Measurements from ENCODE around the gene ZNF28. TPM values are rescaled to one million over a fixed set of nuclear protein-coding genes. Genes with fewer than 3 reads are reported as not detected.
"Not testable (repeated sequence)": the region's sequence is repeated elsewhere in the genome, so short reads cannot be mapped to it uniquely, and the experiment has no call there.

ZNF28 gene
- total RNA-seq = 11.3 and 18.6 TPM in 2 replicates

GRCh38 chr19:52821204-52821960 is at the start of gene ZNF28:
ZNF28 (minus strand) TSS chr19:52821633; CDS start chr19:52817958, 3,675 bp downstream.
- H3K4me3 ChIP-seq (ENCODE audit: low read depth, low read length) = peak within 1 kb of the TSS; percentile 75
- DNase-seq (ENCODE audit: low read depth) = peak; percentile 29

DNA sequence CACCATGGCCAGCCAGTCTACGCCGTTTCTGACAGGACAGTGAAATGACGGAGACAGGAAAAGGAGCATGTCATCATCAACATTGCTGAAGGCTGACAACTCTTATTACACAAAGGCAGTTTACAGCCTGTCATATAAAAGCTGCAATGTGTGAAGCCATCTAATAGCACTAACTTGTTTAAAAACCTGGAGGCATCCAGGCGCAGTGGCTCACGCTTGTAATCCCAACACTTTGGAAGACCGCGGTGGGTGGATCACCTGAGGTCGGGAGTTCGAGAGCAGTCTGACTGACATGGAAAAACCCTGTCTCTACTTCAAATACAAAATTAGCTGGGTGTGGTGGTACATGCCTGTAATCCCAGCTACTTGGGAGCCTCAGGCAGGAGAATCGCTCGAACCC is 46.6 kb upstream of the ZNF28 start:
- not testable (repeated sequence) for H3K4me3 ChIP-seq (ENCODE audit: low read depth, low read length); DNase-seq (ENCODE audit: low read depth)

DNA sequence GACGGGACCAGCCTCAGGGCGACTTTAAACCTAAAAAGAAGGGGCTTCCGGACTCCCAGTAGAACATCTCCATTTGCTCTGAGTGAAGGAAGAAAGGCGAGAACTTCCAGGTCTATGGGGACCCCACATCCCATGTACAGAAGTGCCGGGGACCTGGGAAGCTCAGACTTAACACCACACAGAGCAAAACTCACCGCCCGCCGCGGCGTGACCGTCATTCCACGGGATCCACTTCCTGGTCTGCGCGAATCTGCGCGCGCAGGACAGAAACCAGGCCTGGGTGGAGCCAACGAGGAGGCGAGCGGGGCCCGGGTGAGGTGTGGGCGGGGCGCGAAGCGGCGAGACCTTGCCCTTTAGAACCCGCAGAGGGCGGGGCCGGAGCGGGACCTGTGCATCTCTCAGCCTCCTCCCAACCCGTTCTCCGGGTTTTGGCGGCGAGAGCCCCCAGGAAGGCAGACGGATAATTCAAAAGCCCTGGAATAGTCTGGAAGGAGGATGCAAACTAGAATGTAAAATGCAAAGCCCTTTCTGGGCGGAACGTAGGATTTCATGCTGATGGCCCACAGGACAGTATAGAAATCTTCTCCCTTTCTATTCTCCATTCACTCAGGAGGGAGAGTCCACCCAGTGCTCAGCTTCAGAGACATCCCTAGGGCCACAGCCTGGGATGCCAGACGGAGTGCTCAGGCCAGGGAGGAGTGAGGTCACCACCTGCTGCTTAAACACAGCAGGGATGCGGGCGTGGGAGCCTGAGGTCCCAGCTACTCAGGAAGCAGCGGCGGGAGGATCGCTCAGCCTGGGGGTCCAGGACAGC is 36.2 kb upstream of the ZNF28 start, which contains the start of gene ZNF468:
ZNF468 (minus strand) TSS at position 242 of the 814 bp plus-strand sequence. CDS start 3,347 bp downstream, outside the sequence.
- peak within 1 kb of the TSS; percentile 79 for H3K4me3 ChIP-seq (ENCODE audit: low read depth, low read length)
- DNase-seq (ENCODE audit: low read depth) = peak; percentile 71

DNA sequence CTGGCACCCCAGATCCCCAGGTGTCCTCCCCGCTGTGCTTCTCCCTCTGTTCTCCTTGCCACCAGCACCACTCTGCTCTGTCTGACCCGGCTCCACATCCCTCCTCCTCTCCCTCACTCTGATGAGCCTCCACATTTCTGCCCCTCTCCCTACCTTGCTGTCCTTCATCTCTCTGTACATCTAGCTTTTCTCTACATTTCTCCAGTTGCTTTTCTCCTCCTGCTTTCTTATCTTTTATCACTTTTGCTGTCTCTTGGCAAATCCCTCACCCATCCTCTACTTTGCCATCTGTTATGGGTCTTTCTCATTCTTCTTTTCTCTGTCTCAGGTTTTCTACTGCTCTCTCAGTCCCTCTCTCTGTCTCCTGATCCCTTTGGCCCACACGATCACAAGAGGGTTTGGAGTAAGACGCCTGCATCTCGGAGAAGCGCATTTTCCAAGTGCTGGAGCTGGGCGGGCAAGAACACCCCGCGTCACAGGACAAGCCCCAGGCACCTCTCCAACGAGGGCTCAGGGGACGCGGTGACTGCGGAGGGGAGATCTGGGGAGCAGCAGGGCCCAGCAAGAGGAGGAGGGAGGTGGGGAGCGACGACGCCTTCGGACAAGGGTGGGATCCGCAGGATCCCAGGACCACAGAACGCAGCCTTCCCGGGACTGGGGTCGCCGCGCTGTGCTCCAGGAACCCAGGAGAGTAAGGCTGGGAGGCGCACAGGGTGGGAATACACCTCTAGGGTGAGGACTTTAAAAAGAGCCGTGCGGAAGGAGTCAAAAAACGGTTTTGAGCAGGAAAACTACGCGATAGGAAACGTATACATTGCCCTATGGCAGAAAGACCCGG is 35.3 kb upstream of the ZNF28 start:
- peak; percentile 36 for DNase-seq (ENCODE audit: low read depth)
- H3K4me3 ChIP-seq (ENCODE audit: low read depth, low read length) = peak overlapping the region; percentile 79

GRCh38 chr19:52847352-52847751 is 25.9 kb upstream of the ZNF28 start:
- H3K4me3 ChIP-seq (ENCODE audit: low read depth, low read length); DNase-seq (ENCODE audit: low read depth): not testable (repeated sequence)

- H3K4me3 ChIP-seq (ENCODE audit: low read depth, low read length); DNase-seq (ENCODE audit: low read depth): not testable (repeated sequence)
Measured at GRCh38 chr19:52840825-52841465, 19.5 kb upstream of the ZNF28 start.

DNA sequence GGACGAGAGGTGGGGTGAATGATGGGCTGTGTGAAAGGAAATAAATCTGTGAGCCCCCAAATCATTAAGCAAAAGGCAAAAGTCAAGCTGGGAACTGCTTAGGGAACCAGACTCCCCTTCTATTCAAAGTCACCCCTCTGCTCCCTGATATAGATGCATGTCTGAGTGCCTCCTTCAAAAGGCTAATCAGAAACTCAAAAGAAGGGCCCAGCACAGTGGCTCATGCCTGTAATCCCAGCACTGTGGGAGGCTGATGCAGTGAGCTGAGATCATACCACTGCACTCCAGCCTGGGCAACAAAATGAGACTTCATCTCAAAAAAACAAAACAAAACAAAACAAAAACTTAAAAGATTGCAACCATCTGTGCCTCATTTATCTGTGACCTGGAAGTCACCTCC is 12.9 kb upstream of the ZNF28 start:
- not testable (repeated sequence) for DNase-seq (ENCODE audit: low read depth); H3K4me3 ChIP-seq (ENCODE audit: low read depth, low read length)

DNA sequence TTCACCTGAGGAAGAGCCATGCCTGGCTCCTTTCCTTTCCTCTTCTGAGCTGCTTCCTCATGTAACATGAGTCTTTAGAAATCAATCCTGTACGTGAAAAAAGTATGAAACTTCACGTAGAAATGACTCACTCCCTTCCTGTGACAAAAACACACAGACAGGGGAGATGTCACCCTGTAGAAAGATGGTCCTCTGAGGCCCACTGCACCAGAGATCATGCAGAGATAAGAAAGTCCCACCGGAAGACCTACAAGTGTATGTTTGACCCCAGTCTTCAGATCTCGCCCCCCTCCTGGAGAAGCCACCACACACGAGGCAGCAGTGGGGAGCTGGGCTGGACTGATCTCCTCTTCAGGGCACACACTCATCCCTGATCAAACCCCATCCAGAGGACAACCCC is 12.1 kb upstream of the ZNF28 start:
- not testable (repeated sequence) for H3K4me3 ChIP-seq (ENCODE audit: low read depth, low read length); DNase-seq (ENCODE audit: low read depth)

- not testable (repeated sequence) for DNase-seq (ENCODE audit: low read depth); H3K4me3 ChIP-seq (ENCODE audit: low read depth, low read length)
Measured at GRCh38 chr19:52829866-52830265, 8.4 kb upstream of the ZNF28 start.

DNA sequence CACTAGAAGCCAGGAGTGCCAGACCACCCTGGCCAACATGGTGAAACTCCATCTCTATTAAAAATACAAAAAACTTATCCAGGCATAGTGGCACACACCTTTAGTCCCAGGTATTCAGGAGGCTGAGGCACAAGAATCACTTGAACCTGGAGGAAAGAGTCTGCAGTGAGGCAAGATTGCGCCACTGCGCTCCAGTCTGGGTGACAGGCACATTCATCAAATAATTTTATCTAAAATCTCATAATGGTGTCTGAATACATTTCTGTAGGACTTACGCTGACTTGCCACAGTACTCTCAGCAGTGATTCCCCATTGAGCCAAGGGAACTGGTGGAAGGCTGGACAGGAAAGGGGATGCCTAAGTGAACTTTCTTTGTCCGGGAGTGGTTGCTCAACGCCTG is 4.3 kb upstream of the ZNF28 start:
- H3K4me3 ChIP-seq (ENCODE audit: low read depth, low read length) = no peak overlapping the region
- no peak for DNase-seq (ENCODE audit: low read depth)
- TF ChIP-seq CTCF (IDR thresholded peaks at IDR 0.05; ENCODE audit: insufficient read depth, low read depth, low read length) = no peak

- no peak overlapping the region for H3K4me3 ChIP-seq (ENCODE audit: low read depth, low read length)
- TF ChIP-seq CTCF (IDR thresholded peaks at IDR 0.05; ENCODE audit: insufficient read depth, low read depth, low read length) = no peak
Measured at GRCh38 chr19:52823676-52824075, 2.2 kb upstream of the ZNF28 start.

GRCh38 chr19:52820472-52821203 is 795 bp downstream of the ZNF28 start:
- peak; percentile 34 for DNase-seq (ENCODE audit: low read depth)
- H3K4me3 ChIP-seq (ENCODE audit: low read depth, low read length) = peak overlapping the region; percentile 75

More at GRCh38 chr19:52823676-52824075, 2.2 kb upstream of the ZNF28 start:
- no peak for DNase-seq (ENCODE audit: low read depth)

All from fibroblast of villous mesenchyme (primary cell).